ENCODE results near the gene FMNL1.

The FMNL1 gene

GRCh38 chr17:45222289-45222995, 757 bp downstream of the FMNL1 start:
- DNase-seq (ENCODE audit: low read depth), result no peak
- TF ChIP-seq CTCF (IDR thresholded peaks at IDR 0.05; ENCODE audit: low read length, missing control alignments), result no peak
- peak overlapping the region; percentile 58 for H3K4me3 ChIP-seq (replicated peaks; ENCODE audit: low read depth, low read length)

GRCh38 chr17:45222996-45223538, 1.4 kb downstream of the FMNL1 start:
- peak overlapping the region; percentile 58 for H3K4me3 ChIP-seq (replicated peaks; ENCODE audit: low read depth, low read length)
- no peak for TF ChIP-seq CTCF (IDR thresholded peaks at IDR 0.05; ENCODE audit: low read length, missing control alignments)
- no peak for DNase-seq (ENCODE audit: low read depth)

GRCh38 chr17:45223539-45224528, 2.1 kb downstream of the FMNL1 start:
- TF ChIP-seq CTCF (IDR thresholded peaks at IDR 0.05; ENCODE audit: low read length, missing control alignments), result no peak
- no peak overlapping the region for H3K4me3 ChIP-seq (replicated peaks; ENCODE audit: low read depth, low read length)
- DNase-seq (ENCODE audit: low read depth), result no peak

GRCh38 chr17:45224671-45225050, 3.0 kb downstream of the FMNL1 start:
- DNase-seq (ENCODE audit: low read depth), result no peak
- no peak overlapping the region for H3K4me3 ChIP-seq (replicated peaks; ENCODE audit: low read depth, low read length)
- TF ChIP-seq CTCF (IDR thresholded peaks at IDR 0.05; ENCODE audit: low read length, missing control alignments), result no peak

GRCh38 chr17:45225051-45225700, 3.5 kb downstream of the FMNL1 start:
- H3K4me3 ChIP-seq (replicated peaks; ENCODE audit: low read depth, low read length), result no peak overlapping the region

More at GRCh38 chr17:45225051-45225700, 3.5 kb downstream of the FMNL1 start:
- TF ChIP-seq CTCF (IDR thresholded peaks at IDR 0.05; ENCODE audit: low read length, missing control alignments), result no peak
- DNase-seq (ENCODE audit: low read depth), result no peak

Data from fibroblast of pulmonary artery (primary cell).